ENCODE measurements around the gene ADAMTS17.

DNA sequence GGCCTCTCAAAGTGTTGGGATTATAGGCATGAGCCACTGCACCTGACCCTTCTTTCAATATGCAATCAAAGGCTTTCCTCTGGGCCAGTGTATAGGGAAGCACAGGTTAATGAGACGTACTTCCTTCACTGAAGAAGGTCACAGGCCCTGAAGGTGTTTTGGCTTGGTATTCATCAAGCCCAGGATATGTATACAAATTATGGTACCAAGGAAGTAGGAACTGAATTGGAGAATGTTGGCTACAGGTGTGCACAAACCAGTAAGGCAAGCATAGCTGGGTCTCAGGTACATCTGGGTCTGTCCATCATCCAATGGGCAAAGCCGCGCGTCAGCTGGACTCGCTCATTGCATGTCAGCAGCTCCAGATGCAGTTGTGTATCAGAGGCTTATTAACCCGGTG, 237.9 kb downstream of the ADAMTS17 start:
- TF ChIP-seq CTCF (IDR thresholded peaks at IDR 0.05) (no peak), EZH2phosphoT487 (IDR thresholded peaks at IDR 0.05) (no peak), EZH2 (IDR thresholded peaks at IDR 0.05) (no peak)

All from neural progenitor cell (in vitro differentiated cells).